HAP-1 (cell line): ENCODE data around the gene TM9SF3.

Experiments
- DNase-seq, 2 experiments: peaks; one replicate each; pipeline ENCODE4 v3.0.0-alpha.2; 2016 to 2020; ENCODE audit warnings: low spot score in 2 of 2
- H3K27me3 ChIP-seq: fragments of 250-450 bp; sonication (Bioruptor Pico); 2 replicates; pipeline ENCODE4 v1.5.1; 2020; ENCODE audit warnings: low read depth, mild to moderate bottlenecking, moderate library complexity
- H3K36me3 ChIP-seq: fragments of 250-450 bp; sonication (Bioruptor Pico); replicated peaks from 2 replicates; pipeline ENCODE4 v1.5.1; 2020; ENCODE audit warnings: mild to moderate bottlenecking
- H3K4me1 ChIP-seq: fragments of 250-450 bp; sonication (Bioruptor Pico); 2 replicates; pipeline ENCODE4 v1.5.1; 2020; ENCODE audit warnings: mild to moderate bottlenecking
- H3K4me3 ChIP-seq: fragments of 250-450 bp; sonication (Bioruptor Pico); 2 replicates; pipeline ENCODE4 v1.5.1; 2020; ENCODE audit warnings: mild to moderate bottlenecking, moderate library complexity
- H3K9me3 ChIP-seq: fragments of 250-450 bp; sonication (Bioruptor Pico); 2 replicates; pipeline ENCODE4 v1.5.1; 2020; ENCODE audit warnings: mild to moderate bottlenecking, moderate library complexity
- in situ Hi-C: fragments of 300-500 bp; cut with MboI; formaldehyde crosslinking; loops from 3 replicates; pipeline ENCODE4 v1.14.3; 2020; ENCODE audit warnings: low sequenced_read_pairs, inconsistent platforms, mixed read lengths

Gene TM9SF3

DNA sequence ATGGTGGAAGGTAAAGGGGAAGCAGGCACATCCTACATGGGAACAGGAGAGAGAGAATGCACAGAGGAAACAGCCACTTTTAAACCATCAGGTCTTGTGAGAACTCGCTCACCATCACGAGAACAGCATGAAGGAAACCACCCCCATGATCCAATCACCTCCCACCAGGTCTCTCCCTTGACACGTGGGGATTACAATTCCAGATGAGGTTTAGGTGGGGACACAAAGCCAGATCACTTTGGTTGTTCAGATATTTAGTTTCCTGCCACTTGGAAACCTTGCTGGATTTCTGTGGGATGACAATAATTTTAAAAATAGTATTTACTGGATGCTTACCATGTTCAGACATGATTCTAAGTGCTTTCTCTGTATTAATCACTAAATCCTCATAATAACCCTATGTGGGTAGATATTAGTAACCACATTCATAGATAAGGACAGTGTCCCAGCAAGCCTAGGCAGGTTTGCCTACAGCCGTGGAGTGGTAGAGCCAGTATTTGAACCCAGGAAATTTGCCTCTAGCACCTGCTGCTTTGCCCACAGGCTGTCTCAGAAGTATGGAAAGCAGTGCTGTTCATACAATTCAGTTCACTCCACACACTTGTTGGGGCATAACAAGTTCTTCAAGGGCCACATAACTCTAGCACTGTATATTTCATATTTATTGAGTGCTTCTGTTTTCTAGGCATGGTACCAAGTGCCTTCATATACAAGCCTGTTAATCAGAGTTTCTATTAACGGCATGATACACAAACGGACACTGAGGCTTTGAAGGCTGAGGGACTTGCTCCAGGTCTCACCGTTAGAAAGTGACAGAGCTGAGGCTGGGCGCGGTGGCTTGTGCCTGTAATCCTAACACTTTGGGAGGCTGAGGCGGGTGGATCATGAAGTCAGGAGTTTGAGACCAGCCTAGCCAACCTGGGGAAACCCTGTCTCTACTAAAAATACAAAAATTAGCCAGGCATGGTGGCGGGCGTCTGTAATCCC is 81.4 kb downstream of the TM9SF3 start:
- no peak overlapping the region for H3K4me3 ChIP-seq
- no peaks in the 10 kb centered on the region for H3K9me3 ChIP-seq
- DNase-seq, result no peak
- H3K36me3 ChIP-seq, result no peaks in the 10 kb centered on the region
- in situ Hi-C loops, result no loop called here
- no peaks in the 10 kb centered on the region for H3K27me3 ChIP-seq
- H3K4me1 ChIP-seq, result no peaks in the 10 kb centered on the region

DNA sequence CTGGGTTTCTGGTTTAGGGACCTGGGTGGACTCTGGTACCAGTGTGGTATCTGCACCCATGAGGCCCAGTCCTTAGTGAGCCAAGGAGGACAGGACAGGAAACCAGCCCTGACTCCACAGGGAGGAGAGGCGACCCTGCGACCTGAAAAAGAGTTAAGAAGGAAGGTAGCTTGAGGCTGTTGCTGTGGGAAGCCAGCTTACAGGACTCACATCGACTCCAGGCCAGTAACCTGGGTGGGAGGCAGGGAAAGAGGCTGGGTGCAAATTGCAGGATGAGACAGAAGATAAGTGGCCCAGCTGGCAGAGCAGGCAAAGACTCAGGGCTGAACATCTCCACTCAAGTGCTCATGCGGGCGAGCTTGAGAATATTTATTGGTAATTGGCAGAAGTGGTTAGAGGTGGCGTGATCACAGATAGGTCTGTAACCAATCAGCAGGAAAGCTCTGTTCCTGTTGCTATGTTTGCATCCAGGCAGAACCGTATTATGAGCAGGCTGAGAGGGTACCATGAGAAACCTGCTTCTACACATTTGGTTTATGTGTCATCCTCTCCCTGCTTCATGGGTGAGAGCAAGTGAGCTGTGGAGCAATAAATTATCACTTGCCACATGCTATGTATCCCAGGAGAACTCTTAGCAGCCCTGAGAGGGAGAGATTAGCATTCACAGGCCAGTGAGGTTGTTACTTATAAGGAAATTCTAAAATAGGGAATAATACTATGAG is 84.1 kb downstream of the TM9SF3 start:
- in situ Hi-C loops, result no loop called here
- H3K27me3 ChIP-seq, result no peaks in the 10 kb centered on the region
- H3K9me3 ChIP-seq, result no peaks in the 10 kb centered on the region
- no peak overlapping the region for H3K4me3 ChIP-seq
- no peaks in the 10 kb centered on the region for H3K4me1 ChIP-seq
- no peaks in the 10 kb centered on the region for H3K36me3 ChIP-seq
- DNase-seq, result no peak

DNA sequence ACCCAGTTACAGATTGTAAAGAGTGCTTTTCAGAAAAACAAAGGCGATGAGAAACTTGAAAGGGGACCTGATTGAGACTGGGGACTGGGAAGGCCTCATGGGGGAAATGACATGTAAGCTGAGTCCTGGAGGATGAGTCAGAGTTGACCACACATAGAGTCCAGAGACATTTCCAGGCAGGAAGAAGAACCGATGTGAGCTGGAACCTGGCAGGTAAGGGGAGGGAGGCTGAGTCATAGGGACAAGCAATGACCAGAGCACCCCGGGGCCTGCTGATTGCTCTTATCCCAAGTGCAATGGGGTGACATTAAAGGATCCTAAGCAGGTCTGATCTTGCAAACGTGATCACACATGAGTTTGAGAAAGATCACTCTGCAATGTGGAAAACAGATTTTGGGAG is 84.8 kb downstream of the TM9SF3 start:
- in situ Hi-C loops, result no loop called here

GRCh38 chr10:96500519-96500918 is 86.3 kb downstream of the TM9SF3 start:
- in situ Hi-C loops, result no loop called here
- Histone ChIP-seq H3K36me3 (no peaks in the 10 kb centered on the region), H3K4me1 (no peaks in the 10 kb centered on the region), H3K27me3 (no peaks in the 10 kb centered on the region), H3K4me3 (no peak overlapping the region), H3K9me3 (no peaks in the 10 kb centered on the region)
- DNase-seq, result no peak

More for the DNA sequence above, 84.8 kb downstream of the TM9SF3 start:
- DNase-seq, result no peak
- no peaks in the 10 kb centered on the region for H3K27me3 ChIP-seq
- H3K9me3 ChIP-seq, result no peaks in the 10 kb centered on the region
- no peaks in the 10 kb centered on the region for H3K36me3 ChIP-seq
- H3K4me3 ChIP-seq, result no peak overlapping the region
- H3K4me1 ChIP-seq, result no peaks in the 10 kb centered on the region

GRCh38 chr10:96500050-96500449 is 86.8 kb downstream of the TM9SF3 start:
- Histone ChIP-seq H3K9me3 (no peaks in the 10 kb centered on the region), H3K36me3 (no peaks in the 10 kb centered on the region), H3K27me3 (no peaks in the 10 kb centered on the region), H3K4me1 (no peaks in the 10 kb centered on the region), H3K4me3 (no peak overlapping the region)
- in situ Hi-C loops, result no loop called here
- no peak for DNase-seq

- H3K4me1 ChIP-seq, result no peaks in the 10 kb centered on the region
- H3K9me3 ChIP-seq, result no peaks in the 10 kb centered on the region
- H3K4me3 ChIP-seq, result no peak overlapping the region
- in situ Hi-C loops, result no loop called here
- no peak for DNase-seq
- peaks cover 2% of the 10 kb centered on the region; the same call in 1 of the 2 replicates for H3K27me3 ChIP-seq
- no peaks in the 10 kb centered on the region for H3K36me3 ChIP-seq
Observed at GRCh38 chr10:96497391-96497790, 89.4 kb downstream of the TM9SF3 start.

- Histone ChIP-seq H3K27me3 (peaks cover 2% of the 10 kb centered on the region; the same call in 1 of the 2 replicates), H3K9me3 (no peaks in the 10 kb centered on the region), H3K4me1 (no peaks in the 10 kb centered on the region), H3K4me3 (no peak overlapping the region), H3K36me3 (no peaks in the 10 kb centered on the region)
- peak in 1 of 2 experiments; percentile 55 for DNase-seq
- in situ Hi-C loops, result no loop called here
Observed at GRCh38 chr10:96496281-96496925, 90.4 kb downstream of the TM9SF3 start.

DNA sequence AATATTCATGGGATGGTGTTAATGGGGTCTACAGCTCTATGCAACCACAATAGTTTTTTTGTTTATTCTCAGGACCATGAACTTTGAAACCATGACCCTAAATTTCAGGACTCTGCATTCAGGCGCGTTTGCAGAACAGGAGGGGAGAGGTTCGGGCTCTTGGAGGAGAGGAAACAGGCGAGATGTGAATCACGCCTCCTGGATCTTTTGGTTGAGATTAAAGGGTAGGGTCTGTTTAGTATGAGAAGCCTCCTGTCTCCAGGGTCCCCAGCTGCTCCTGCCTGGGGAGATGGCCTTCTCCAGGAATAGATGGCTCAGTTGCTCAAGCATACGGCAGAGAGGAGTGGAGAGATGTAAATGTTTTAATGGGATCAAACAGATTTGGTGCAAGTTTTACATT is 91.3 kb downstream of the TM9SF3 start:
- Histone ChIP-seq H3K9me3 (no peaks in the 10 kb centered on the region), H3K4me3 (no peak overlapping the region), H3K4me1 (no peaks in the 10 kb centered on the region), H3K36me3 (no peaks in the 10 kb centered on the region), H3K27me3 (peaks cover 2% of the 10 kb centered on the region; the same call in 1 of the 2 replicates)
- no peak for DNase-seq
- in situ Hi-C loops, result no loop called here

GRCh38 chr10:96494694-96495093 is 92.1 kb downstream of the TM9SF3 start:
- no peak for DNase-seq
- Histone ChIP-seq H3K36me3 (no peaks in the 10 kb centered on the region), H3K9me3 (no peaks in the 10 kb centered on the region), H3K4me1 (no peaks in the 10 kb centered on the region), H3K4me3 (no peak overlapping the region), H3K27me3 (peaks cover 5% of the 10 kb centered on the region; the same call in 1 of the 2 replicates)
- in situ Hi-C loops, result no loop called here

DNA sequence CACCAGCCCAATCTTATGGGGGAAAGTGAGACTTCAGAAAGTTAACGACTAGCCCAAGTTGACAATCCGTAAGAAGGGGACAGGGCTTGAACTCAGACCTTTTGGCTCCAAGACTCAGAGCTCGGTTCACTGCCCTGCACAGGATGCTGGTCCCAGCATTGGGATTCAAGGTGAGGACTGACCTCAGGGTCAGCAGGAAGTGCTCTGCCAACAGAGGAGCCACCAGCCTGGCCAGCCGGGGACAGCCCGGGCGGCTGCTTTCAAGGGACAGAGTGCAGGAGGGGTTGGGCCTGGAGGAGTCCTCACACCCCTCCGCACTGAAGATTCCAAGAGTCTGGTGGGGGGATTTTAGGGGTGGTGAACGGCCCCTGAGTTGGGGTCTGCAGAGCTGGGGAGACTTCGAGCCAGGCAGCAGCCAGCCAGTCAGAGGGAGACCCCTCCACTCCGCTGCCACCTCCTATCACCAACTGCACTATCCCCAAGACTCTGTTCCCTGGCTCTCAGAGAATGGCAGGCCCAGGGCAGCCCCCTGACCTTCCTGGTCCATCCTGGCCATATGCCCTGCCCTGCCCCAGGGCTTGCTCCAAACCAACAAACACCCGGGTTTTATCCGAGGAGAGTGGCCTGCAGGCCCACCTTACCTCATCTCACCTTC is 92.8 kb downstream of the TM9SF3 start:
- in situ Hi-C loops, result no loop called here
- Histone ChIP-seq H3K9me3 (no peaks in the 10 kb centered on the region), H3K27me3 (peaks cover 5% of the 10 kb centered on the region; the same call in 1 of the 2 replicates), H3K4me1 (no peaks in the 10 kb centered on the region), H3K36me3 (no peaks in the 10 kb centered on the region), H3K4me3 (no peak overlapping the region)
- no peak for DNase-seq

GRCh38 chr10:96493254-96493653 is 93.6 kb downstream of the TM9SF3 start:
- no peak for DNase-seq
- Histone ChIP-seq H3K27me3 (peaks cover 5% of the 10 kb centered on the region; the same call in 1 of the 2 replicates), H3K36me3 (no peaks in the 10 kb centered on the region), H3K4me3 (no peak overlapping the region), H3K4me1 (no peaks in the 10 kb centered on the region), H3K9me3 (no peaks in the 10 kb centered on the region)
- in situ Hi-C loops, result no loop called here

DNA sequence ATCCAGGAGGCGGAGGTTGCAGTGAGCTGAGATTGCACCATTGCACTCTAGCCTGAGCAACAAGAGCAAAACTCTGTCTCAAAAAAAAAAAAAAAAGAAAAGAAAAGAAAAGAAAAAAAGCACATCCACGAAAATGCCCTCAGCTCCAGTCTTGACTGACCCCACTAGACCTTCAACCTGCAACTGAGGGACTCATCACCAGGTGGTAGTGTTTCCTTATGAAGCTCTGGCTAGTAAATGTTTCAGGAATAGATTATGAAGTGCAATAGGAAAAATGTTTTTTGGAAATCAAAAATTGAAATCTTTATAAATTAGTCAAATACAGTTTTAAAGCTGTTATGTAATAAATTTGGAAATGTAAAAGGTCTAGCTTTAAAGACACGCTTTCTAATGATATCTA is 95.5 kb downstream of the TM9SF3 start:
- no peak overlapping the region for H3K4me3 ChIP-seq
- in situ Hi-C loops, result no loop called here
- H3K9me3 ChIP-seq, result no peaks in the 10 kb centered on the region
- no peaks in the 10 kb centered on the region for H3K4me1 ChIP-seq
- peaks cover 10% of the 10 kb centered on the region; the same call in 1 of the 2 replicates for H3K27me3 ChIP-seq
- DNase-seq, result no peak
- H3K36me3 ChIP-seq, result no peaks in the 10 kb centered on the region

GRCh38 chr10:96488161-96488935 is 98.5 kb downstream of the TM9SF3 start:
- in situ Hi-C loops, result no loop called here

More at GRCh38 chr10:96488161-96488935, 98.5 kb downstream of the TM9SF3 start:
- H3K36me3 ChIP-seq, result no peaks in the 10 kb centered on the region
- no peaks in the 10 kb centered on the region for H3K9me3 ChIP-seq
- H3K4me3 ChIP-seq, result no peak overlapping the region
- H3K4me1 ChIP-seq, result no peaks in the 10 kb centered on the region
- DNase-seq, result no peak
- peaks cover 30% of the 10 kb centered on the region for H3K27me3 ChIP-seq
